Heart right ventricle (tissue), 16 donors: ENCODE results near the gene MLC1. TPM values are rescaled to one million over a fixed set of nuclear protein-coding genes. Genes with fewer than 3 reads are reported as not detected.

Experiments
- ATAC-seq, 8 donors: fragments of 200-7000 bp; cut with Tn5 transposase; one replicate each; pipeline ENCODE4 v1.9.1; 2020; ENCODE audit warnings: mild to moderate bottlenecking in 8 of 8, moderate library complexity in 8 of 8, moderate number of reproducible peaks in 1 of 8
- DNase-seq, 2 donors: peaks; one replicate each; pipeline ENCODE4 v3.0.0-alpha.2; 2020
- H3K27ac ChIP-seq, 10 donors: fragments of 200-600 bp; sonication (generic) in 2 of 10; one replicate each; pipeline versions ENCODE4 v1.5.0 to v1.8.0; 2020 to 2022; ENCODE audit warnings: mild to moderate bottlenecking in 3 of 10
- H3K27me3 ChIP-seq, 7 donors: fragments of 200-600 bp; one replicate each; pipeline ENCODE4 v1.8.0; 2021 to 2022; ENCODE audit warnings: mild to moderate bottlenecking in 2 of 7
- H3K36me3 ChIP-seq, 9 donors: fragments of 200-600 bp; sonication (generic) in 1 of 9; one replicate each; pipeline versions ENCODE4 v1.5.0 to v1.8.0; 2020 to 2022; ENCODE audit warnings: mild to moderate bottlenecking in 2 of 9
- H3K4me1 ChIP-seq, 9 donors: fragments of 200-600 bp; sonication (generic) in 1 of 9; one replicate each; pipeline versions ENCODE4 v1.5.0 to v1.8.0; 2020 to 2022; ENCODE audit warnings: mild to moderate bottlenecking in 4 of 9
- H3K4me3 ChIP-seq, 10 donors: fragments of 200-600 bp; sonication (generic) in 2 of 10; one replicate each; pipeline versions ENCODE4 v1.5.0 to v1.8.0; 2020 to 2022; ENCODE audit warnings: mild to moderate bottlenecking in 7 of 10, moderate library complexity in 2 of 10
- H3K9me3 ChIP-seq, 11 donors: fragments of 200-600 bp in 10 of 11; sonication (generic) in 2 of 11; one replicate each; pipeline versions ENCODE4 v1.5.0 to v1.8.0; 2013 to 2022; ENCODE audit warnings: mild to moderate bottlenecking in 2 of 11, control low read depth in 1 of 11, moderate library complexity in 1 of 11
- CTCF ChIP-seq, 9 donors: fragments of 200-600 bp; sonication (generic) in 2 of 9; IDR thresholded peaks; one replicate each; pipeline versions ENCODE4 v1.5.0 to v1.8.0; 2021 to 2022; ENCODE audit warnings: antibody characterized with exemption in 9 of 9, mild to moderate bottlenecking in 5 of 9, moderate library complexity in 1 of 9
- WGBS, 2 donors: extraction: QIAGEN DNeasy Blood & Tissue Kit; methylation state at CpG; one replicate each; pipeline ENCODE4 v1.1.7; 2013; ENCODE audit warnings: inconsistent platforms in 1 of 2; 5-methylcytosine and 5-hydroxymethylcytosine counted together
- intact Hi-C, 10 donors: fragments of 100-400 bp; cut with DNase I; formaldehyde crosslinking; loops; one replicate each; pipeline versions ENCODE4 v1.11.1 to v1.14.2; 2022
- polyA plus RNA-seq, 2 donors: library from polyadenylated mRNA; stranded (reverse); fragments of 200-250 nt; gene quantifications; one replicate each; pipeline ENCODE4 v1.2.3, GENCODE V29; 2013
- total RNA-seq, 10 donors: library from RNA; stranded (reverse); fragmentation: NEBNext Ultra II Directional in 3 of 10; extraction: Animal tissue kit (Norgen Biotek cat#: 25700) in 3 of 10; gene quantifications; one replicate each; pipeline versions ENCODE4 v1.2.1 to v1.2.4, GENCODE V29; 2021 to 2023
- donor health status: Arrhythmogenic right ventricular cardiomyopathy.
- donor health status: ischemic (EF 13 %, LVEDD 7.1; RV severe dilation, severe dysfunction).
- donor health status: healthy with polysubstance abuse.
- donor health status: DM: no; HTN: yes; CAD: no.
- donor health status: DM: no; HTN: no; CAD: no.
- donor health status: ischemic (EF 25% LVEDD 6.9; RV normal size, moderate dysfunction).
- donor health status: ischemic (EF 25% LVEDD 5.7; RV mildly dilated, moderate dysfunction).
- donor health status: healthy.
- donor health status: DM: yes; HTN: yes; CAD: no.
- donor health status: Ischemic cardiomyopathy.
- donor health status: ischemic (EF 35%, LVEDD 5.7; RV mildly dilated, moderate dysfunction).
- donor health status: nonischemic (EF 11% LVEDD 7.7; RV severe dilation, severe dysfunction).
- donor health status: DM: yes; HTN: yes; CAD: no.
- donor health status: PGD.
- donor health status: ischemic (EF 29% LVEDD 5.4; RV normal size, mild dysfunction).
- donor health status: nonischemic (EF 23%, LVEDD 6.1; RV moderate dilation, normal function).

MLC1 gene
- total and polyA plus RNA-seq, 12 donors = 0.03 to 1.6 (median 0.22) TPM; not detected in 4

- no peaks in the 10 kb centered on the region for H3K9me3 ChIP-seq
- H3K36me3 ChIP-seq = no peaks in the 10 kb centered on the region
- 56% methylated on average over 11 of the region's 11 CpGs for WGBS, 2 donors
- H3K4me1 ChIP-seq = peaks cover 0 to 10% (median 0%) of the 10 kb centered on the region in 9 donors
- H3K27me3 ChIP-seq = peaks cover 0 to 17% (median under 1%) of the 10 kb centered on the region in 7 donors
- intact Hi-C loops = no loop called here
- H3K4me3 ChIP-seq = no peak overlapping the region
- TF ChIP-seq CTCF (IDR thresholded peaks at IDR 0.05) = no peak
- ATAC-seq = no peak
- no peak for DNase-seq
- no peak overlapping the region for H3K27ac ChIP-seq
Observed at GRCh38 chr22:50102946-50103345, 17.7 kb upstream of the MLC1 start.

- intact Hi-C loops = no loop called here
- Histone ChIP-seq H3K27me3 (peaks cover 0 to 21% (median 6%) of the 10 kb centered on the region in 7 donors), H3K36me3 (no peaks in the 10 kb centered on the region), H3K9me3 (no peaks in the 10 kb centered on the region), H3K4me1 (peaks cover 0 to 10% (median 0%) of the 10 kb centered on the region in 9 donors), H3K27ac (no peak overlapping the region), H3K4me3 (no peak overlapping the region)
- DNase-seq = no peak
- no peak for ATAC-seq
- TF ChIP-seq CTCF (IDR thresholded peaks at IDR 0.05) = no peak
- WGBS, 2 donors = 61 to 72% methylated on average over 10 of the region's 10 CpGs
Observed at GRCh38 chr22:50101870-50102565, 16.8 kb upstream of the MLC1 start.

- no peak overlapping the region for H3K4me3 ChIP-seq
- H3K4me1 ChIP-seq = no peaks in the 10 kb centered on the region
- WGBS, 2 donors = 89 to 91% methylated on average over 3 of the region's 3 CpGs
- peaks cover 0 to 53% (median 23%) of the 10 kb centered on the region in 7 donors for H3K27me3 ChIP-seq
- H3K36me3 ChIP-seq = no peaks in the 10 kb centered on the region
- intact Hi-C loops = no loop called here
- no peak overlapping the region for H3K27ac ChIP-seq
- DNase-seq (no peak), ATAC-seq (no peak)
- no peak for TF ChIP-seq CTCF (IDR thresholded peaks at IDR 0.05)
- H3K9me3 ChIP-seq = no peaks in the 10 kb centered on the region
Observed at GRCh38 chr22:50098052-50098451, 12.8 kb upstream of the MLC1 start.

- no peak for ATAC-seq
- Histone ChIP-seq H3K27ac (no peak overlapping the region), H3K36me3 (no peaks in the 10 kb centered on the region), H3K9me3 (peaks cover 0 to 7% (median 0%) of the 10 kb centered on the region in 11 donors), H3K4me3 (no peak overlapping the region), H3K27me3 (peaks cover 0 to 72% (median 55%) of the 10 kb centered on the region in 7 donors), H3K4me1 (no peaks in the 10 kb centered on the region)
- intact Hi-C loops = no loop called here
- no peak for DNase-seq
- 82 to 86% methylated on average over 5 of the region's 5 CpGs for WGBS, 2 donors
- TF ChIP-seq CTCF (IDR thresholded peaks at IDR 0.05) = no peak
Observed at GRCh38 chr22:50092342-50092741, 7.1 kb upstream of the MLC1 start.
